ENCODE data around the gene CRACR2B. TPM values are rescaled to one million over a fixed set of nuclear protein-coding genes. Genes with fewer than 3 reads are reported as not detected.

CRACR2B gene
- total and polyA plus RNA-seq, 3 donors from 2014 or later: 4.9 to 7.4 (median 6.5) TPM

- no peak for DNase-seq
- Histone ChIP-seq H3K4me1 (no peaks in the 10 kb centered on the region), H3K27me3 (no peaks in the 10 kb centered on the region), H3K36me3 (ENCODE audit: low read depth, missing control alignments) (no peaks in the 10 kb centered on the region), H3K9me3 (no peaks in the 10 kb centered on the region), H3K27ac (no peak overlapping the region), H3K4me3 (no peak overlapping the region)
- 36 to 70% methylated on average over 2 to 28 of the region's 31 CpGs for WGBS, 2 donors
- TF ChIP-seq POLR2A (IDR thresholded peaks at IDR 0.05) (no peak), CTCF (IDR thresholded peaks at IDR 0.05) (no peak)
- intact Hi-C loops (cut with DNase I; ENCODE audit: low total_unique reads): no loop called here
Measured at GRCh38 chr11:788953-789940, 38.5 kb upstream of the CRACR2B start.

GRCh38 chr11:789943-790342 is 37.8 kb upstream of the CRACR2B start, which contains the start of gene CEND1:
TSS of gene CEND1 (minus strand) at chr11:790090. CDS start at chr11:788576, 1,514 bp downstream.
- Histone ChIP-seq H3K9me3 (no peaks in the 10 kb centered on the region), H3K4me3 (no peak within 1 kb of the TSS), H3K27me3 (no peaks in the 10 kb centered on the region), H3K4me1 (peaks cover 5% of the 10 kb centered on the region), H3K27ac (no peak within 1 kb of the TSS), H3K36me3 (ENCODE audit: low read depth, missing control alignments) (no peaks in the 10 kb centered on the region)
- 4% methylated on average over 34 of the region's 44 CpGs; no CpG with 5 or more reads in 1 of the 2 donors for WGBS, 2 donors
- intact Hi-C loops (cut with DNase I; ENCODE audit: low total_unique reads): no loop called here
- TF ChIP-seq CTCF (IDR thresholded peaks at IDR 0.05) (no peak), POLR2A (IDR thresholded peaks at IDR 0.05) (no peak)
- DNase-seq: no peak

- H3K4me3 ChIP-seq: no peak overlapping the region
- no peaks in the 10 kb centered on the region for H3K36me3 ChIP-seq (ENCODE audit: low read depth, missing control alignments)
- WGBS, 2 donors: 66 to 74% methylated on average over 6 to 18 of the region's 18 CpGs
- no peaks in the 10 kb centered on the region for H3K27me3 ChIP-seq
- H3K4me1 ChIP-seq: peaks cover 15% of the 10 kb centered on the region
- no peak overlapping the region for H3K27ac ChIP-seq
- H3K9me3 ChIP-seq: no peaks in the 10 kb centered on the region
- intact Hi-C loops (cut with DNase I; ENCODE audit: low total_unique reads): no loop called here
- TF ChIP-seq CTCF (IDR thresholded peaks at IDR 0.05): no peak
- DNase-seq: no peak
Measured at GRCh38 chr11:790721-791564, 36.8 kb upstream of the CRACR2B start.

- Histone ChIP-seq H3K4me3 (no peak overlapping the region), H3K4me1 (peaks cover 19% of the 10 kb centered on the region), H3K27me3 (no peaks in the 10 kb centered on the region), H3K9me3 (no peaks in the 10 kb centered on the region), H3K36me3 (ENCODE audit: low read depth, missing control alignments) (no peaks in the 10 kb centered on the region), H3K27ac (no peak overlapping the region)
- no peak for DNase-seq
- WGBS, 2 donors: 93 to 97% methylated on average over 11 to 49 of the region's 49 CpGs
- TF ChIP-seq POLR2A (IDR thresholded peaks at IDR 0.05) (no peak), CTCF (IDR thresholded peaks at IDR 0.05) (no peak)
- intact Hi-C loops (cut with DNase I; ENCODE audit: low total_unique reads): no loop called here
Measured at GRCh38 chr11:791658-792534, 35.8 kb upstream of the CRACR2B start.
